ENCODE measurements around the gene SHB. TPM values are rescaled to one million over a fixed set of nuclear protein-coding genes. Genes with fewer than 3 reads are reported as not detected.

Gene SHB
- total and polyA plus RNA-seq, 2 donors (not counting 3 experiments of a cell fraction or from before 2014, with no cell fraction given), result 13.4 to 24.9 TPM

DNA sequence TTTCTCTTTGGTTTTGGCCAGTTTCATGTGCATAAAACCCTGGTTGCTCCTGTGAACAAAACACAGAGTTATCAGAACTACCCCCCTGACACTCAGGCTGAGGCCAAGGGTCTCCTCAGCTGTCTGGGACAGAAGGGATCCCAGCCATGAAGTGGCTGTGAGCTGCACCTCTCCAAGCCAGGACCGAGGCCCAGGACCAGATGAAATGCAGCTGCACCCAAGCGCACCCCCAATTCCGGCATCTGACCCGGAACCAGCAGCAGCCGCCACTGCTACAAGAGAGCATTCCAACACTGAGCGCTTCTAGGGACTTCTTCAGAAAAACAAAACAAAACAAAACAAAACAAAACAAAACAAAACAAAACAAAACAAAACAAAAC lies 149.1 kb downstream of the SHB start:
- intact Hi-C loops (cut with micrococcal nuclease), result no loop called here
- Histone ChIP-seq H3K36me3 (ENCODE audit: control insufficient read depth in 2 of 2, extremely low read depth in 1 of 2, insufficient read depth in 2 of 2, low read length in 2 of 2) (peaks cover 0 to 8% of the 10 kb centered on the region in 2 experiments), H3K27ac (ENCODE audit: insufficient read depth, low read depth, low read length) (no peak overlapping the region)

More for the DNA sequence above, 149.1 kb downstream of the SHB start:
- DNase-seq (ENCODE audit: low read depth, low spot score) (no peak), FAIRE-seq (no peak)
- CTCF ChIA-PET, result no interaction called here
- no peak overlapping the region for H3K4me2 ChIP-seq (ENCODE audit: insufficient read depth, low read length)
- H3K9ac ChIP-seq (replicated peaks; ENCODE audit: extremely low read depth, insufficient read depth, low read length), result no peak overlapping the region
- no peaks in the 10 kb centered on the region for H3K9me3 ChIP-seq (replicated peaks; ENCODE audit: control insufficient read depth, insufficient read depth, low read length)
- H3K27me3 ChIP-seq (ENCODE audit: control insufficient read depth in 2 of 2, insufficient read depth in 2 of 2, low read length in 2 of 2), result no peaks in the 10 kb centered on the region
- POLR2A ChIA-PET, result no interaction called here
- no peak for TF ChIP-seq EZH2 (IDR thresholded peaks at IDR 0.05; ENCODE audit: borderline replicate concordance, low read depth, low read length, severe bottlenecking)
- TF ChIP-seq GATA2 (IDR thresholded peaks at IDR 0.05; ENCODE audit: insufficient read depth, insufficient read length, low read depth, low read length), result no peak
- TF ChIP-seq JUN (IDR thresholded peaks at IDR 0.05; ENCODE audit: borderline replicate concordance, insufficient read depth, insufficient read length, low read depth), result no peak
- TF ChIP-seq MYC (IDR thresholded peaks at IDR 0.05; ENCODE audit: low read depth, low read length), result no peak
- no peak for TF ChIP-seq FOS (IDR thresholded peaks at IDR 0.05; ENCODE audit: borderline replicate concordance, insufficient read depth, low read length)
- TF ChIP-seq POLR2AphosphoS5 (IDR thresholded peaks at IDR 0.05; ENCODE audit: insufficient read depth, low read depth, low read length), result no peak
- no peak for TF ChIP-seq CTCF (IDR thresholded peaks at IDR 0.05; ENCODE audit: extremely low read depth in 1 of 2, insufficient read depth in 1 of 2, low read depth in 1 of 2, low read length in 2 of 2)
- no peak for TF ChIP-seq MAX (IDR thresholded peaks at IDR 0.05; ENCODE audit: insufficient read depth, insufficient read length)
- no peak for TF ChIP-seq POLR2A (IDR thresholded peaks at IDR 0.05; ENCODE audit: low read depth, low read length)
- H3K79me2 ChIP-seq (ENCODE audit: control insufficient read depth, insufficient read depth, low read length), result no peaks in the 10 kb centered on the region
- H3K9me1 ChIP-seq (replicated peaks; ENCODE audit: control insufficient read depth, extremely low read depth, insufficient read depth, low read length), result no peaks in the 10 kb centered on the region
- no TSS peak for BruUV-seq (replicated peaks)
- no peak overlapping the region for H3K4me3 ChIP-seq (replicated peaks in 1 of 3; ENCODE audit: insufficient read depth in 1 of 3, low read depth in 1 of 3, low read length in 3 of 3)
- dilution Hi-C loops (cut with MboI; ENCODE audit: extremely low pct_ligation_motif_present, low sequenced_read_pairs), result no loop called here
- no peaks in the 10 kb centered on the region for H4K20me1 ChIP-seq (replicated peaks; ENCODE audit: control insufficient read depth, extremely low read depth, insufficient read depth, low read length)
- no peak overlapping the region for H2AFZ ChIP-seq (ENCODE audit: low read depth, low read length)
- H3K4me1 ChIP-seq (ENCODE audit: control insufficient read depth, extremely low read depth, insufficient read depth, low read length), result peaks cover 17% of the 10 kb centered on the region

All from endothelial cell of umbilical vein (primary cell).